Measurements from ENCODE around the gene PPM1L. TPM values are rescaled to one million over a fixed set of nuclear protein-coding genes. Genes with fewer than 3 reads are reported as not detected.

The PPM1L gene
- total RNA-seq, 2 donors from 2014 or later: 13.3 to 25.3 TPM

DNA sequence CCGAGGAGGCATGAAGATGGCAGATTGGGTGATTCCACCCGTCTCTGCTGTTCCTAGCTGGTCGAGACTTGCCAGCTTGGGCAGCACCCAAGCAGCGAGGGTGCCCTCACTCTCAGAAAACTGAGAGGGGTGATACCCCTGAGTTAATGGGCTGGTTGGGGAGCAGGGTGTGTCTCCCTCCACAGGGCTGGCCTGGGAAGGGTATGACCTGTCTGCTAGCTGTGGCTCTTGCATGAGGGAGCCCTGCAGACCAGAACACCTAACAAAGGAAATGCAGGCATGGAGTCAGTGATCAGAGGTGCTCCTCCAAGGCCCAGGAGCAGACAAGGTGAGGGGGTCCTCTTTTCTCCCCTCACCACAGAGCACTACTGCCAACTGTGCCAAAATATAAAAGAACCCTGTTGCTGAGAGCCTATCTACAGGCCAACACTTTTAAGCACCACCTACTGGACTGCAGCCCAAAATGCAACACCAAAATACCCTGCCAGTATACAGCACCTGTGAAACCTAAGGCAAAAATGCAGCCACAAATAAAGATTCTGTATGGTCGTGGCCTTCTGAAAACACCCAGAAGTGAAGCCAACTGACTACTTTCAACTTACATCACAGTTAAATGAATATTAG, 35.8 kb upstream of the PPM1L start:
- H3K36me3 ChIP-seq: no peaks in the 10 kb centered on the region
- H3K9me3 ChIP-seq: peaks cover 4% of the 10 kb centered on the region
- no peak overlapping the region for H3K27ac ChIP-seq
- ATAC-seq (ENCODE audit: insufficient number of reproducible peaks, low FRiP score, low read depth) (no peak), DNase-seq (ENCODE audit: low spot score) (no peak)
- no peaks in the 10 kb centered on the region for H3K27me3 ChIP-seq (replicated peaks; ENCODE audit: insufficient read depth)
- no peaks in the 10 kb centered on the region for H3K4me1 ChIP-seq (ENCODE audit: control insufficient read depth in 1 of 2, low read depth in 2 of 2)
- TF ChIP-seq, protein P1, sequence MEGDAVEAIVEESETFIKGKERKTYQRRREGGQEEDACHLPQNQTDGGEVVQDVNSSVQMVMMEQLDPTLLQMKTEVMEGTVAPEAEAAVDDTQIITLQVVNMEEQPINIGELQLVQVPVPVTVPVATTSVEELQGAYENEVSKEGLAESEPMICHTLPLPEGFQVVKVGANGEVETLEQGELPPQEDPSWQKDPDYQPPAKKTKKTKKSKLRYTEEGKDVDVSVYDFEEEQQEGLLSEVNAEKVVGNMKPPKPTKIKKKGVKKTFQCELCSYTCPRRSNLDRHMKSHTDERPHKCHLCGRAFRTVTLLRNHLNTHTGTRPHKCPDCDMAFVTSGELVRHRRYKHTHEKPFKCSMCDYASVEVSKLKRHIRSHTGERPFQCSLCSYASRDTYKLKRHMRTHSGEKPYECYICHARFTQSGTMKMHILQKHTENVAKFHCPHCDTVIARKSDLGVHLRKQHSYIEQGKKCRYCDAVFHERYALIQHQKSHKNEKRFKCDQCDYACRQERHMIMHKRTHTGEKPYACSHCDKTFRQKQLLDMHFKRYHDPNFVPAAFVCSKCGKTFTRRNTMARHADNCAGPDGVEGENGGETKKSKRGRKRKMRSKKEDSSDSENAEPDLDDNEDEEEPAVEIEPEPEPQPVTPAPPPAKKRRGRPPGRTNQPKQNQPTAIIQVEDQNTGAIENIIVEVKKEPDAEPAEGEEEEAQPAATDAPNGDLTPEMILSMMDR (IDR thresholded peaks at IDR 0.05): no peak
- H3K4me3 ChIP-seq: no peak overlapping the region

DNA sequence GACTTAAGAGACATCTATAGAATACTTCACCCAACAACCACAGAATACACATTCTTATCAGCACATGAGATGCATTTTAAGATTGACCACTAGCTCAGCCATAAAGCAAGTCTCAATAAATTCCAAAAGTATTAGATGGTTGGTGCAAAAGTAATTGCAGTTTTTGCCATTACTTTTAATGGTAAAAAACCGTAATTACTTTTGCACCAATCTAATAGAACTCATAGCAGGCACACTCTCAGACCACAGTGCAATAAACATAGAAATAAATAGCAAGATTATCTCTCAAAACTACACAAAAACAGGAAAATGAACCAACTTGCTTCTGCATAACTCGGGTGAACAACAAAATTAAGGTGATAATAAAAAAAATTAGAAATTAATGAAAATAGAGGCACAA, 33.7 kb upstream of the PPM1L start:
- no peaks in the 10 kb centered on the region for H3K36me3 ChIP-seq
- H3K4me3 ChIP-seq: no peak overlapping the region
- no peak overlapping the region for H3K27ac ChIP-seq
- H3K9me3 ChIP-seq: peaks cover 4% of the 10 kb centered on the region
- TF ChIP-seq, protein P1 (IDR thresholded peaks at IDR 0.05): no peak
- H3K27me3 ChIP-seq (replicated peaks; ENCODE audit: insufficient read depth): no peaks in the 10 kb centered on the region
- ATAC-seq (ENCODE audit: insufficient number of reproducible peaks, low FRiP score, low read depth) (no peak), DNase-seq (ENCODE audit: low spot score) (no peak)
- no peaks in the 10 kb centered on the region for H3K4me1 ChIP-seq (ENCODE audit: control insufficient read depth in 1 of 2, low read depth in 2 of 2)

GRCh38 chr3:160725338-160725737, 30.7 kb upstream of the PPM1L start:
- DNase-seq (ENCODE audit: low spot score) (no peak), ATAC-seq (ENCODE audit: insufficient number of reproducible peaks, low FRiP score, low read depth) (no peak)
- TF ChIP-seq, protein P1 (IDR thresholded peaks at IDR 0.05): no peak
- Histone ChIP-seq H3K27me3 (replicated peaks; ENCODE audit: insufficient read depth) (no peaks in the 10 kb centered on the region), H3K9me3 (peaks cover 4% of the 10 kb centered on the region), H3K4me3 (no peak overlapping the region), H3K36me3 (no peaks in the 10 kb centered on the region), H3K27ac (no peak overlapping the region), H3K4me1 (ENCODE audit: control insufficient read depth in 1 of 2, low read depth in 2 of 2) (no peaks in the 10 kb centered on the region)

GRCh38 chr3:160735826-160736225, 20.2 kb upstream of the PPM1L start:
- DNase-seq (ENCODE audit: low spot score): no peak
- no peak overlapping the region for H3K27ac ChIP-seq
- H3K4me1 ChIP-seq (ENCODE audit: control insufficient read depth in 1 of 2, low read depth in 2 of 2): peaks cover 17 to 33% of the 10 kb centered on the region in 2 donors
- TF ChIP-seq, protein P1 (IDR thresholded peaks at IDR 0.05): no peak
- H3K27me3 ChIP-seq (replicated peaks; ENCODE audit: insufficient read depth): no peaks in the 10 kb centered on the region
- no peaks in the 10 kb centered on the region for H3K9me3 ChIP-seq
- H3K4me3 ChIP-seq: no peak overlapping the region
- no peaks in the 10 kb centered on the region for H3K36me3 ChIP-seq
- no peak for ATAC-seq (ENCODE audit: insufficient number of reproducible peaks, low FRiP score, low read depth)

GRCh38 chr3:160738048-160738447, 18.0 kb upstream of the PPM1L start:
- no peak for DNase-seq (ENCODE audit: low spot score)
- Histone ChIP-seq H3K4me1 (ENCODE audit: control insufficient read depth in 1 of 2, low read depth in 2 of 2) (peaks cover 17 to 33% of the 10 kb centered on the region in 2 donors), H3K27ac (peak overlapping the region; percentile 1 to 33), H3K36me3 (no peaks in the 10 kb centered on the region), H3K9me3 (no peaks in the 10 kb centered on the region), H3K4me3 (no peak overlapping the region), H3K27me3 (replicated peaks; ENCODE audit: insufficient read depth) (no peaks in the 10 kb centered on the region)
- TF ChIP-seq, protein P1 (IDR thresholded peaks at IDR 0.05): no peak
- ATAC-seq (ENCODE audit: insufficient number of reproducible peaks, low FRiP score, low read depth): no peak

All from thoracic aorta (tissue), 2 donors.